COR-L47 (cell line): ENCODE data around the gene SELENOO.

Experiments used
- DNase-seq: peaks from one replicate; lab custom pipeline; 2025; lab: John Stamatoyannopoulos, UW

Gene SELENOO

GRCh38 chr22:50253046-50253915 lies 52.5 kb downstream of the SELENOO start:
- DNase-seq: no peak

- no peak for DNase-seq
These were observed 53.1 kb downstream of the SELENOO start for GRCh38 chr22:50253941-50254340.

GRCh38 chr22:50255099-50255498 lies 54.3 kb downstream of the SELENOO start:
- DNase-seq: no peak

- no peak for DNase-seq
These were observed 54.8 kb downstream of the SELENOO start for GRCh38 chr22:50255607-50256006.

- no peak for DNase-seq
These were observed 55.5 kb downstream of the SELENOO start for GRCh38 chr22:50256258-50256862.

- no peak for DNase-seq
These were observed 56.2 kb downstream of the SELENOO start for GRCh38 chr22:50257041-50257440.

GRCh38 chr22:50257451-50258360 lies 56.9 kb downstream of the SELENOO start:
- no peak for DNase-seq

- DNase-seq: no peak
These were observed 57.8 kb downstream of the SELENOO start for GRCh38 chr22:50258361-50259292.

GRCh38 chr22:50259302-50259701 lies 58.5 kb downstream of the SELENOO start:
- DNase-seq: no peak

GRCh38 chr22:50260434-50260800 lies 59.6 kb downstream of the SELENOO start:
- DNase-seq: no peak

GRCh38 chr22:50260801-50261614 lies 60.2 kb downstream of the SELENOO start:
- DNase-seq: peak; percentile 43

- DNase-seq: peak; percentile 51
These were observed 61.0 kb downstream of the SELENOO start, which contains the start of gene MAPK12 for GRCh38 chr22:50261615-50262459. MAPK12 (minus strand) TSS chr22:50261683; CDS start chr22:50261509, 174 bp downstream.

GRCh38 chr22:50262460-50262911 lies 61.7 kb downstream of the SELENOO start:
- DNase-seq: no peak

GRCh38 chr22:50262973-50263617 lies 62.3 kb downstream of the SELENOO start:
- DNase-seq: no peak

- no peak for DNase-seq
These were observed 63.4 kb downstream of the SELENOO start for GRCh38 chr22:50264104-50264745.

- no peak for DNase-seq
These were observed 64.3 kb downstream of the SELENOO start for GRCh38 chr22:50264946-50265669.

GRCh38 chr22:50266994-50267393 lies 66.2 kb downstream of the SELENOO start:
- DNase-seq: no peak
